HUES48 (cell line): ENCODE measurements around the gene FGF2.

ENCODE experiments used
- H3K27ac ChIP-seq: one replicate; pipeline ENCODE4 v1.7.0; 2013; ENCODE audit warnings: low read depth, low read length, inconsistent platforms
- H3K27me3 ChIP-seq: 2 replicates; pipeline ENCODE4 v1.6.1; 2013; ENCODE audit warnings: mild to moderate bottlenecking, low read length; ENCODE audit not compliant: control insufficient read depth, insufficient read depth
- H3K36me3 ChIP-seq: 2 replicates; pipeline ENCODE4 v1.6.1; 2013; ENCODE audit warnings: low read length; ENCODE audit not compliant: control insufficient read depth, insufficient read depth
- H3K4me1 ChIP-seq: 2 replicates; pipeline ENCODE4 v1.6.1; 2013; ENCODE audit warnings: mild to moderate bottlenecking, low read length; ENCODE audit not compliant: control insufficient read depth, insufficient read depth
- H3K4me3 ChIP-seq: 2 replicates; pipeline ENCODE4 v1.5.1; 2013; ENCODE audit warnings: mild to moderate bottlenecking, low read depth, low read length
- H3K9ac ChIP-seq: 2 replicates; pipeline ENCODE4 v1.6.1; 2013; ENCODE audit warnings: mild to moderate bottlenecking, low read depth, low read length, moderate library complexity
- H3K9me3 ChIP-seq: 2 replicates; pipeline ENCODE4 v1.6.1; 2013; ENCODE audit warnings: low read length; ENCODE audit not compliant: control insufficient read depth, insufficient read depth

The FGF2 gene

GRCh38 chr4:122873146-122873545, 46.5 kb downstream of the FGF2 start:
- no peak overlapping the region for H3K27ac ChIP-seq
- H3K36me3 ChIP-seq, result peaks cover 30% of the 10 kb centered on the region

GRCh38 chr4:122873821-122874593, 47.4 kb downstream of the FGF2 start:
- Histone ChIP-seq H3K4me1 (no peaks in the 10 kb centered on the region; the same call in 1 of the 2 replicates), H3K36me3 (peaks cover 38% of the 10 kb centered on the region), H3K4me3 (no peak overlapping the region), H3K27me3 (no peaks in the 10 kb centered on the region), H3K9ac (no peak overlapping the region), H3K27ac (peak overlapping the region; percentile 28), H3K9me3 (0 out of 2 replicates have a peak, but pooled peaks cover 4% of the 10 kb centered on the region)

More at GRCh38 chr4:122873146-122873545, 46.5 kb downstream of the FGF2 start:
- H3K4me3 ChIP-seq, result no peak overlapping the region
- H3K4me1 ChIP-seq, result no peaks in the 10 kb centered on the region; the same call in 1 of the 2 replicates
- H3K27me3 ChIP-seq, result no peaks in the 10 kb centered on the region
- 0 out of 2 replicates have a peak, but pooled peaks cover 4% of the 10 kb centered on the region for H3K9me3 ChIP-seq
- H3K9ac ChIP-seq, result no peak overlapping the region

GRCh38 chr4:122875949-122876348, 49.3 kb downstream of the FGF2 start:
- Histone ChIP-seq H3K4me3 (no peak overlapping the region), H3K27me3 (no peaks in the 10 kb centered on the region), H3K4me1 (no peaks in the 10 kb centered on the region; the same call in 1 of the 2 replicates), H3K27ac (no peak overlapping the region), H3K36me3 (peaks cover 57% of the 10 kb centered on the region), H3K9ac (no peak overlapping the region), H3K9me3 (0 out of 2 replicates have a peak, but pooled peaks cover 4% of the 10 kb centered on the region)

GRCh38 chr4:122876456-122876855, 49.8 kb downstream of the FGF2 start:
- no peak overlapping the region for H3K4me3 ChIP-seq
- no peaks in the 10 kb centered on the region; the same call in 1 of the 2 replicates for H3K4me1 ChIP-seq
- no peaks in the 10 kb centered on the region for H3K27me3 ChIP-seq
- H3K9ac ChIP-seq, result no peak overlapping the region
- H3K27ac ChIP-seq, result no peak overlapping the region
- 0 out of 2 replicates have a peak, but pooled peaks cover 4% of the 10 kb centered on the region for H3K9me3 ChIP-seq
- H3K36me3 ChIP-seq, result peaks cover 62% of the 10 kb centered on the region

- Histone ChIP-seq H3K4me1 (no peaks in the 10 kb centered on the region), H3K27me3 (no peaks in the 10 kb centered on the region), H3K9me3 (0 out of 2 replicates have a peak, but pooled peaks cover 4% of the 10 kb centered on the region), H3K4me3 (no peak overlapping the region), H3K9ac (no peak overlapping the region), H3K36me3 (peaks cover 87% of the 10 kb centered on the region), H3K27ac (no peak overlapping the region)
Observed at GRCh38 chr4:122879001-122879400, 52.4 kb downstream of the FGF2 start.

- no peaks in the 10 kb centered on the region for H3K4me1 ChIP-seq
- peaks cover 98% of the 10 kb centered on the region for H3K36me3 ChIP-seq
- no peaks in the 10 kb centered on the region for H3K27me3 ChIP-seq
- no peak overlapping the region for H3K27ac ChIP-seq
- no peak overlapping the region for H3K9ac ChIP-seq
- no peak overlapping the region for H3K4me3 ChIP-seq
- H3K9me3 ChIP-seq, result no peaks in the 10 kb centered on the region
Observed at GRCh38 chr4:122882857-122883735, 56.5 kb downstream of the FGF2 start.

- H3K36me3 ChIP-seq, result peaks cover 98% of the 10 kb centered on the region
- no peak overlapping the region for H3K4me3 ChIP-seq
- H3K27me3 ChIP-seq, result no peaks in the 10 kb centered on the region
- H3K27ac ChIP-seq, result no peak overlapping the region
- no peak overlapping the region for H3K9ac ChIP-seq
- no peaks in the 10 kb centered on the region for H3K4me1 ChIP-seq
- no peaks in the 10 kb centered on the region for H3K9me3 ChIP-seq
Observed at GRCh38 chr4:122884499-122884898, 57.9 kb downstream of the FGF2 start.

- Histone ChIP-seq H3K4me3 (no peak overlapping the region), H3K27me3 (no peaks in the 10 kb centered on the region), H3K9me3 (no peaks in the 10 kb centered on the region), H3K4me1 (no peaks in the 10 kb centered on the region), H3K9ac (no peak overlapping the region), H3K27ac (no peak overlapping the region), H3K36me3 (peaks cover 90% of the 10 kb centered on the region)
Observed at GRCh38 chr4:122889726-122890125, 63.1 kb downstream of the FGF2 start.

GRCh38 chr4:122890147-122890795, 63.6 kb downstream of the FGF2 start:
- Histone ChIP-seq H3K36me3 (peaks cover 90% of the 10 kb centered on the region), H3K9ac (no peak overlapping the region), H3K4me1 (no peaks in the 10 kb centered on the region), H3K27ac (no peak overlapping the region), H3K9me3 (no peaks in the 10 kb centered on the region), H3K4me3 (no peak overlapping the region), H3K27me3 (no peaks in the 10 kb centered on the region)

- H3K4me3 ChIP-seq, result no peak overlapping the region
- peaks cover 75% of the 10 kb centered on the region for H3K36me3 ChIP-seq
- H3K9me3 ChIP-seq, result no peaks in the 10 kb centered on the region
- 0 out of 2 replicates have a peak, but pooled peaks cover 4% of the 10 kb centered on the region for H3K4me1 ChIP-seq
- no peak overlapping the region for H3K27ac ChIP-seq
- no peaks in the 10 kb centered on the region for H3K27me3 ChIP-seq
- no peak overlapping the region for H3K9ac ChIP-seq
Observed at GRCh38 chr4:122894827-122895226, 68.2 kb downstream of the FGF2 start.
